DMS153 treated with DMSO at 0.1 percent for 48 hours (cell line): ENCODE results near the gene APCDD1.
A peak's percentile ranks its signal among the peaks of the same experiment; 100 is the strongest.
"Not testable (repeated sequence)": the region's sequence is repeated elsewhere in the genome, so short reads cannot be mapped to it uniquely, and the experiment has no call there.

ENCODE experiments used
- DNase-seq: peaks from one replicate; lab custom pipeline; 2025; ENCODE audit not compliant: unreplicated experiment; lab: John Stamatoyannopoulos, UW

Gene APCDD1

GRCh38 chr18:10524507-10525370 lies 70.3 kb downstream of the APCDD1 start:
- DNase-seq: no peak

DNA sequence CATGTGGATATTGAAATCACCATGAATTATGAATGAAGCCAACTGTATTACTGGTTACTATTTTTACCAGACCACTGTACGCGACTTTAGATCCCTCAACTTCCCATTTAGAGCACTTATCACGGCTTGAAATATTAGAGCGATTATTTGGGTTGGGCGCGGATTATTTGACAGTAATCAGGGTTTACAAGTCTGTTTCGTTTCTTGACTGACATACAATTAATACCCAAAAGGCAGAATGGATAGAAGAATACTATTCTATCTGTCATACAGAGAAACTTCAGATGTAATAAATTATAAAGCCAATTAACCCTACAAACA lies 70.9 kb downstream of the APCDD1 start:
- no peak for DNase-seq

- peak; percentile 6 for DNase-seq
Measured at GRCh38 chr18:10525697-10526560, 71.5 kb downstream of the APCDD1 start, which contains the start of gene NAPG. Gene NAPG, plus strand, starts transcription at chr18:10526027. Its CDS starts 76 bp downstream, at chr18:10526103.

DNA sequence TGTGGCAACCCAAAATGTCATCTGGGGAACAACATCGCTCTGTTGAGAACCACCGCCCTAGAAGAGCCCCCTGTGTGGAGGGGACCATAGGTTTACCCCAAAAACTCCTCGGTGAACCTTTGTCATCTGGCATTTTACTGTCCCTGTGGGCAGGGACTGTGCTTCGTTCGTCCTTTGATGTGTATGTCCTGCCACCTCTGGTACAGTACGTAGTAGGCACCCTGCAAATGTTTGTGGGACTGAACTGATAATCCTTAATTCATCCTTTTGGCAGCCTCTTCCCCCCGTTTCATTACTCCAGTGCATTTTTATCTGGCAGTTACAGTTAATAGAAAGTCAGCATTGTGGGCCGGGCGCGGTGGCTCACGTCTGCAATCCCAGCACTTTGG lies 72.1 kb downstream of the APCDD1 start:
- DNase-seq: no peak

GRCh38 chr18:10528439-10528838 lies 74.0 kb downstream of the APCDD1 start:
- DNase-seq: no peak

DNA sequence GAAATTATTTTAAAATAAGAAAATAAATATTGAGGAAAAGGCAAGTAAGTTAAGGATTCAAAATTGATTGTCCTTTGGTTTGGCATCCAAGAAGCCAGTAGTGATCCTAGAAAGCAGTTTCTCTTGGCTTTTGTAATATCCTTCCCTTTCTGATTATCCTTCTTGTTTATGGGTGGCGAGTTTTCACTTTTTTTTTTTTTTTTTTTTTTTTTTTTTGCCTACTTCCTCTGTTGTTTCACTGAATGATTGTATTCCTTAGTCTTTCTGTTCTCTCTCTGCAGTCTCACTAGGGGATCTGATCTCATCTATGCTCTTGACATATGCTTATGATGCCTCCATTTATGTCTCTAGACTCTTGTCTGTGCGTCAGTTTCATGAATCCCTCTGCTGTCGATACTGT lies 75.6 kb downstream of the APCDD1 start:
- no peak for DNase-seq

DNA sequence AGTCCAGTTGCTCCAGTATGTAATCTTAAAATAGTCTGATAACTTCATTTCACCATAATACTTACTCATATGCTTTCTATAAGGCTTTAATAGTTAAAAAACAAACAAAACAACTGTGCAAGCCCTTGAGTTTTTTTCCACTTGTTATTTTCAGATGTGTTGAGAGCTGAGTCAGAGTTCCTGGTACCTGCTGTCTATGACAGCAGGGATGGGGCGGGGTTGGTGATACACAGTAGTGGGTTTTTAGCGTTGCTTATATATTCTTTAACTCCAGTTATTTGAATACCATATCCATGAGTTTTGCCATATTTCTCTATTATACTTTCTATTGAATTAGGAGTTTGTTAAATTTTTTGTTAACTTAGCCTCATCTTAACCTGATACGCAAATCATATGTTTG lies 76.4 kb downstream of the APCDD1 start:
- DNase-seq: no peak

DNA sequence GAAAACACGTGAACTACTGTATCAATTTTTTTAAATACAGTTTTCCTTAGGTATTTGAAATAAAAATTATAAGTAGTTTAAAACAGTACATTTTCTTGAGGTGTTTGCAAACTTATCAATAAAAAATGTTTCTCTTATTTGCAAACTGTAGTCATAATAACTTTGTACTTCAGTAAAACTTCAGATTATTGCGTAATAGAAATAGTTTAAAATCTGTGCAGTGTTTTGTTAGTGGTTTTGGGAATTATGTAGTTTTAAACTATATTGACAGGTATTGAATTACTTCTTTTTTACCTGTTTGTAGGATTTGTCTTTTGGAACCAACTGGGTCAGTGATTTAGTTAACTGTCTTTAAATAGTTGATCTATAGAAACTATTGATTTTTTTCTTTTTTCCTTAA lies 78.7 kb downstream of the APCDD1 start:
- no peak for DNase-seq

- no peak for DNase-seq
Measured at GRCh38 chr18:10536280-10536679, 81.8 kb downstream of the APCDD1 start.

- no peak for DNase-seq
Measured at GRCh38 chr18:10537765-10538164, 83.3 kb downstream of the APCDD1 start.

- DNase-seq: not testable (repeated sequence)
Measured at GRCh38 chr18:10539124-10539523, 84.7 kb downstream of the APCDD1 start.
